K562 (cell line): ENCODE data around the gene NRXN2. TPM values are rescaled to one million over a fixed set of nuclear protein-coding genes. Genes with fewer than 3 reads are reported as not detected.

Source experiments
- CREB1 ChIP-seq, 2 experiments: sonication (generic) in 1 of 2; formaldehyde crosslinking in 1 of 2; IDR thresholded peaks; 2 replicates each; pipeline versions ENCODE4 v1.6.1 to v1.8.0; 2012 to 2022; ENCODE audit warnings: inconsistent platforms in 1 of 2, mild to moderate bottlenecking in 1 of 2, missing genetic modification reagents in 1 of 2, moderate library complexity in 1 of 2
- CREBBP ChIP-seq: IDR thresholded peaks from one replicate; pipeline ENCODE4 v1.6.1; 2012; ENCODE audit warnings: low read depth, mild to moderate bottlenecking, control low read depth, inconsistent platforms, low read length
- CXXC5 ChIP-seq: fragments of 250-450 bp; sonication (Bioruptor Pico); IDR thresholded peaks from 2 replicates; pipeline ENCODE4 v1.8.0; 2022; ENCODE audit warnings: inconsistent platforms, mild to moderate bottlenecking, moderate library complexity
- DEAF1 ChIP-seq: fragments of 450-650 bp; formaldehyde crosslinking; IDR thresholded peaks from 2 replicates; pipeline ENCODE4 v1.4.0; 2020; ENCODE audit warnings: mild to moderate bottlenecking, moderate library complexity
- EZH2 ChIP-seq: IDR thresholded peaks from 2 replicates; pipeline ENCODE4 v1.6.1; 2012; ENCODE audit warnings: low read depth, mild to moderate bottlenecking, inconsistent platforms, low read length, borderline replicate concordance
- FIP1L1 ChIP-seq: fragments of 200-400 bp; formaldehyde crosslinking; IDR thresholded peaks from 2 replicates; pipeline ENCODE4 v1.6.1; 2018; ENCODE audit warnings: mild to moderate bottlenecking, low read depth, low read length; ENCODE audit not compliant: poor library complexity, severe bottlenecking
- KLF16 ChIP-seq: IDR thresholded peaks from 2 replicates; pipeline ENCODE4 v1.6.1; 2016; ENCODE audit warnings: antibody characterized with exemption
- PCBP2 ChIP-seq: fragments of 200-400 bp; formaldehyde crosslinking; IDR thresholded peaks from 2 replicates; pipeline ENCODE4 v1.6.1; 2018; ENCODE audit warnings: low read length, low read depth, mild to moderate bottlenecking, moderate library complexity; ENCODE audit not compliant: poor library complexity, severe bottlenecking
- PPARD ChIP-seq: fragments of 250-450 bp; sonication (Bioruptor Pico); IDR thresholded peaks from 2 replicates; pipeline ENCODE4 v1.8.0; 2022; ENCODE audit warnings: inconsistent platforms, mild to moderate bottlenecking, moderate library complexity
- RBM17 ChIP-seq: fragments of 200-400 bp; formaldehyde crosslinking; IDR thresholded peaks from 2 replicates; pipeline ENCODE4 v1.6.1; 2017; ENCODE audit warnings: low read depth, mild to moderate bottlenecking, low read length, borderline replicate concordance
- SPI1 ChIP-seq: IDR thresholded peaks from 2 replicates; pipeline ENCODE4 v1.6.1; 2011; ENCODE audit warnings: low read depth, low read length, control low read depth, borderline replicate concordance
- VEZF1 ChIP-seq: fragments of 200-800 bp; sonication (Bioruptor generic); IDR thresholded peaks from 2 replicates; pipeline ENCODE4 v1.6.1; 2017; ENCODE audit warnings: missing genetic modification characterization, missing compliant biosample characterization
- ZNF197 ChIP-seq: fragments of 200-800 bp; sonication (Bioruptor generic); IDR thresholded peaks from 2 replicates; pipeline ENCODE4 v1.6.1; 2016; ENCODE audit warnings: low read depth, missing genetic modification characterization, missing compliant biosample characterization
- ZNF324 ChIP-seq: fragments of 250-450 bp; sonication (Bioruptor Pico); IDR thresholded peaks from 2 replicates; pipeline ENCODE4 v1.4.0; 2020; ENCODE audit warnings: mild to moderate bottlenecking
- polyA plus RNA-seq, 8 experiments: library from polyadenylated mRNA; depleted of rRNA in 4 of 8; stranded (reverse) in 5 of 8; unstranded in 3 of 8; fragments of >200 nt; fragmentation: Nextera tagmentation in 2 of 8; fragmentation: Illumina TruSeq in 1 of 8; extraction: Ambion mirVana in 2 of 8; extraction: Trizol in 1 of 8; gene quantifications; 2 replicates each; pipeline versions ENCODE4 v1.2.1 to v1.2.3, GENCODE V29; 2011 to 2014; ENCODE audit warnings: inconsistent platforms in 1 of 8, missing spikeins in 1 of 8
- total RNA-seq, 7 experiments: library from RNA; depleted of rRNA in 6 of 7; stranded (reverse); fragments of >200 nt in 6 of 7; fragmentation: Illumina TruSeq in 2 of 7; extraction: Trizol in 2 of 7; gene quantifications; 2 replicates each; pipeline versions ENCODE4 v1.2.1 to v1.2.3, GENCODE V29; 2011 to 2021; ENCODE audit warnings: low replicate concordance in 1 of 7
- TF ChIP-seq, protein P1 (sequence below): fragments of 150-350 bp; IDR thresholded peaks from 2 replicates; pipeline ENCODE4 v1.6.1; 2014; ENCODE audit warnings: low read depth, mild to moderate bottlenecking, low read length, borderline replicate concordance
- TF ChIP-seq, protein P2 (sequence below), 2 experiments: IDR thresholded peaks in 1 of 2; conservative IDR thresholded peaks in 1 of 2; 2 replicates each; pipeline ENCODE4 v1.6.1; 2016; ENCODE audit warnings: low read depth in 2 of 2, mild to moderate bottlenecking in 1 of 2, missing compliant biosample characterization in 1 of 2, missing genetic modification characterization in 1 of 2, moderate library complexity in 1 of 2

Gene NRXN2
- total and polyA plus RNA-seq, 9 of the 15 experiments (the other 6 are each of a cell fraction or from before 2014, with no cell fraction given) = 0.07 to 0.47 (median 0.15) TPM; not detected in 4

- TF ChIP-seq PPARD (CRISPR knock-in tag) = no peak
- peak; percentile 45; the same call in 1 of the 2 replicates for TF ChIP-seq CXXC5
- no peak for TF ChIP-seq CREB1 (IDR thresholded peaks at IDR 0.05)
- peak; percentile 25; the same call in 1 of the 2 replicates for TF ChIP-seq CREB1 (CRISPR knock-in tag; IDR thresholded peaks at IDR 0.05)
- no peak for TF ChIP-seq ZNF324
- no peak for TF ChIP-seq EZH2
- TF ChIP-seq, protein P1, sequence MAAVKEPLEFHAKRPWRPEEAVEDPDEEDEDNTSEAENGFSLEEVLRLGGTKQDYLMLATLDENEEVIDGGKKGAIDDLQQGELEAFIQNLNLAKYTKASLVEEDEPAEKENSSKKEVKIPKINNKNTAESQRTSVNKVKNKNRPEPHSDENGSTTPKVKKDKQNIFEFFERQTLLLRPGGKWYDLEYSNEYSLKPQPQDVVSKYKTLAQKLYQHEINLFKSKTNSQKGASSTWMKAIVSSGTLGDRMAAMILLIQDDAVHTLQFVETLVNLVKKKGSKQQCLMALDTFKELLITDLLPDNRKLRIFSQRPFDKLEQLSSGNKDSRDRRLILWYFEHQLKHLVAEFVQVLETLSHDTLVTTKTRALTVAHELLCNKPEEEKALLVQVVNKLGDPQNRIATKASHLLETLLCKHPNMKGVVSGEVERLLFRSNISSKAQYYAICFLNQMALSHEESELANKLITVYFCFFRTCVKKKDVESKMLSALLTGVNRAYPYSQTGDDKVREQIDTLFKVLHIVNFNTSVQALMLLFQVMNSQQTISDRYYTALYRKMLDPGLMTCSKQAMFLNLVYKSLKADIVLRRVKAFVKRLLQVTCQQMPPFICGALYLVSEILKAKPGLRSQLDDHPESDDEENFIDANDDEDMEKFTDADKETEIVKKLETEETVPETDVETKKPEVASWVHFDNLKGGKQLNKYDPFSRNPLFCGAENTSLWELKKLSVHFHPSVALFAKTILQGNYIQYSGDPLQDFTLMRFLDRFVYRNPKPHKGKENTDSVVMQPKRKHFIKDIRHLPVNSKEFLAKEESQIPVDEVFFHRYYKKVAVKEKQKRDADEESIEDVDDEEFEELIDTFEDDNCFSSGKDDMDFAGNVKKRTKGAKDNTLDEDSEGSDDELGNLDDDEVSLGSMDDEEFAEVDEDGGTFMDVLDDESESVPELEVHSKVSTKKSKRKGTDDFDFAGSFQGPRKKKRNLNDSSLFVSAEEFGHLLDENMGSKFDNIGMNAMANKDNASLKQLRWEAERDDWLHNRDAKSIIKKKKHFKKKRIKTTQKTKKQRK = no peak
- TF ChIP-seq RBM17 = no peak
- peak; percentile 73 for TF ChIP-seq DEAF1
- no peak for TF ChIP-seq SPI1
- TF ChIP-seq, protein P2, sequence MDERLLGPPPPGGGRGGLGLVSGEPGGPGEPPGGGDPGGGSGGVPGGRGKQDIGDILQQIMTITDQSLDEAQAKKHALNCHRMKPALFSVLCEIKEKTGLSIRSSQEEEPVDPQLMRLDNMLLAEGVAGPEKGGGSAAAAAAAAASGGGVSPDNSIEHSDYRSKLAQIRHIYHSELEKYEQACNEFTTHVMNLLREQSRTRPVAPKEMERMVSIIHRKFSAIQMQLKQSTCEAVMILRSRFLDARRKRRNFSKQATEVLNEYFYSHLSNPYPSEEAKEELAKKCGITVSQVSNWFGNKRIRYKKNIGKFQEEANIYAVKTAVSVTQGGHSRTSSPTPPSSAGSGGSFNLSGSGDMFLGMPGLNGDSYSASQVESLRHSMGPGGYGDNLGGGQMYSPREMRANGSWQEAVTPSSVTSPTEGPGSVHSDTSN (CRISPR knock-in tag; IDR thresholded peaks at IDR 0.05; ENCODE audit: low read depth) = peak; percentile 78
- TF ChIP-seq, protein P2 (tag; conservative IDR thresholded peaks at IDR 0.05; ENCODE audit: low read depth) = peak; percentile 81
- peak; percentile 33; the same call in 1 of the 2 replicates for TF ChIP-seq KLF16
- no peak for TF ChIP-seq PCBP2
- no peak for TF ChIP-seq ZNF197
- no peak for TF ChIP-seq CREBBP
- peak; percentile 84 for TF ChIP-seq FIP1L1
- TF ChIP-seq VEZF1 = peak; percentile 34; the same call in 1 of the 2 replicates
Measured at GRCh38 chr11:64723117-64723906, at the start of gene NRXN2 (continued).
